ENCODE measurements around the gene PRR18. TPM values are rescaled to one million over a fixed set of nuclear protein-coding genes. Genes with fewer than 3 reads are reported as not detected.

Gene PRR18
- total RNA-seq, 1 experiment from 2014 or later: 0.17 TPM

GRCh38 chr6:166270706-166271375 lies 37.4 kb downstream of the PRR18 start:
- peaks cover 8% of the 10 kb centered on the region for H3K27me3 ChIP-seq (replicated peaks; ENCODE audit: insufficient read depth, low read depth, low read length, poor library complexity)
- TF ChIP-seq EZH2 (IDR thresholded peaks at IDR 0.05; ENCODE audit: borderline replicate concordance, low read depth, low read length, poor library complexity, severe bottlenecking): no peak
- TF ChIP-seq CTCF (conservative IDR thresholded peaks at IDR 0.05; ENCODE audit: low read depth, low read length): no peak
- CTCF ChIA-PET: no interaction called here
- no peaks in the 10 kb centered on the region for H3K36me3 ChIP-seq (ENCODE audit: insufficient read depth, low read length, poor library complexity, severe bottlenecking)
- H3K4me3 ChIP-seq (ENCODE audit: low read depth, low read length, poor library complexity, severe bottlenecking): no peak overlapping the region
- intact Hi-C loops (cut with micrococcal nuclease; ENCODE audit: unreplicated experiment): loop anchor here (10.0 kb wide), 2 partner anchors 354 to 504 kb away; partner anchors contain the start of gene RPS6KA2
- H3K4me1 ChIP-seq (ENCODE audit: insufficient read depth, low read length, poor library complexity, severe bottlenecking): no peaks in the 10 kb centered on the region
- no TSS peak for BruUV-seq (replicated peaks)
- no peaks in the 10 kb centered on the region for H3K9me3 ChIP-seq (ENCODE audit: low read depth, low read length, poor library complexity, severe bottlenecking)
- H3K27ac ChIP-seq (ENCODE audit: low read depth, low read length, poor library complexity, severe bottlenecking): no peak overlapping the region
- POLR2A ChIA-PET (ENCODE audit: low non-redundant PET): no interaction called here
- no peak for DNase-seq (ENCODE audit: low spot score)

- H3K36me3 ChIP-seq (ENCODE audit: insufficient read depth, low read length, poor library complexity, severe bottlenecking): no peaks in the 10 kb centered on the region
- BruUV-seq (replicated peaks): no TSS peak
Measured at GRCh38 chr6:166269301-166270039, 38.7 kb downstream of the PRR18 start.

GRCh38 chr6:166268431-166268830 lies 39.8 kb downstream of the PRR18 start:
- intact Hi-C loops (cut with micrococcal nuclease; ENCODE audit: unreplicated experiment): loop anchor here (5.0 kb wide), 1 partner anchor 111 kb away; no protein-coding TSS in a partner anchor
- Histone ChIP-seq H3K36me3 (ENCODE audit: insufficient read depth, low read length, poor library complexity, severe bottlenecking) (no peaks in the 10 kb centered on the region), H3K9me3 (ENCODE audit: low read depth, low read length, poor library complexity, severe bottlenecking) (no peaks in the 10 kb centered on the region), H3K4me3 (ENCODE audit: low read depth, low read length, poor library complexity, severe bottlenecking) (no peak overlapping the region), H3K27ac (ENCODE audit: low read depth, low read length, poor library complexity, severe bottlenecking) (no peak overlapping the region), H3K4me1 (ENCODE audit: insufficient read depth, low read length, poor library complexity, severe bottlenecking) (no peaks in the 10 kb centered on the region), H3K27me3 (replicated peaks; ENCODE audit: insufficient read depth, low read depth, low read length, poor library complexity) (peaks cover 8% of the 10 kb centered on the region)
- CTCF ChIA-PET: no interaction called here
- POLR2A ChIA-PET (ENCODE audit: low non-redundant PET): no interaction called here
- no peak for TF ChIP-seq CTCF (conservative IDR thresholded peaks at IDR 0.05; ENCODE audit: low read depth, low read length)
- TF ChIP-seq EZH2 (IDR thresholded peaks at IDR 0.05; ENCODE audit: borderline replicate concordance, low read depth, low read length, poor library complexity, severe bottlenecking): no peak
- DNase-seq (ENCODE audit: low spot score): no peak
- BruUV-seq (replicated peaks): no TSS peak

More at GRCh38 chr6:166269301-166270039, 38.7 kb downstream of the PRR18 start:
- Histone ChIP-seq H3K4me3 (ENCODE audit: low read depth, low read length, poor library complexity, severe bottlenecking) (no peak overlapping the region), H3K4me1 (ENCODE audit: insufficient read depth, low read length, poor library complexity, severe bottlenecking) (no peaks in the 10 kb centered on the region), H3K9me3 (ENCODE audit: low read depth, low read length, poor library complexity, severe bottlenecking) (no peaks in the 10 kb centered on the region), H3K27me3 (replicated peaks; ENCODE audit: insufficient read depth, low read depth, low read length, poor library complexity) (peaks cover 8% of the 10 kb centered on the region), H3K27ac (ENCODE audit: low read depth, low read length, poor library complexity, severe bottlenecking) (no peak overlapping the region)
- TF ChIP-seq CTCF (conservative IDR thresholded peaks at IDR 0.05; ENCODE audit: low read depth, low read length) (no peak), EZH2 (IDR thresholded peaks at IDR 0.05; ENCODE audit: borderline replicate concordance, low read depth, low read length, poor library complexity, severe bottlenecking) (no peak)
- intact Hi-C loops (cut with micrococcal nuclease; ENCODE audit: unreplicated experiment): loop anchor here (5.0 to 10.0 kb wide), 3 partner anchors 112 to 505 kb away; partner anchors contain the start of gene RPS6KA2
- ChIA-PET POLR2A (ENCODE audit: low non-redundant PET) (no interaction called here), CTCF (no interaction called here)
- no peak for DNase-seq (ENCODE audit: low spot score)
